ENCODE measurements around the gene WSCD2. TPM values are rescaled to one million over a fixed set of nuclear protein-coding genes. Genes with fewer than 3 reads are reported as not detected.

WSCD2 gene
- total RNA-seq, 1 donor from 2014 or later = not detected

- Mint-ChIP-seq H3K27ac (no peak overlapping the region), H3K4me1 (ENCODE audit: low read depth) (no peaks in the 10 kb centered on the region), H3K36me3 (ENCODE audit: insufficient read depth) (no peaks in the 10 kb centered on the region), H3K4me3 (ENCODE audit: low read depth) (no peak overlapping the region), H3K27me3 (peaks cover 45% of the 10 kb centered on the region), H3K9me3 (ENCODE audit: low read depth) (no peaks in the 10 kb centered on the region)
- TF ChIP-seq, protein P1, sequence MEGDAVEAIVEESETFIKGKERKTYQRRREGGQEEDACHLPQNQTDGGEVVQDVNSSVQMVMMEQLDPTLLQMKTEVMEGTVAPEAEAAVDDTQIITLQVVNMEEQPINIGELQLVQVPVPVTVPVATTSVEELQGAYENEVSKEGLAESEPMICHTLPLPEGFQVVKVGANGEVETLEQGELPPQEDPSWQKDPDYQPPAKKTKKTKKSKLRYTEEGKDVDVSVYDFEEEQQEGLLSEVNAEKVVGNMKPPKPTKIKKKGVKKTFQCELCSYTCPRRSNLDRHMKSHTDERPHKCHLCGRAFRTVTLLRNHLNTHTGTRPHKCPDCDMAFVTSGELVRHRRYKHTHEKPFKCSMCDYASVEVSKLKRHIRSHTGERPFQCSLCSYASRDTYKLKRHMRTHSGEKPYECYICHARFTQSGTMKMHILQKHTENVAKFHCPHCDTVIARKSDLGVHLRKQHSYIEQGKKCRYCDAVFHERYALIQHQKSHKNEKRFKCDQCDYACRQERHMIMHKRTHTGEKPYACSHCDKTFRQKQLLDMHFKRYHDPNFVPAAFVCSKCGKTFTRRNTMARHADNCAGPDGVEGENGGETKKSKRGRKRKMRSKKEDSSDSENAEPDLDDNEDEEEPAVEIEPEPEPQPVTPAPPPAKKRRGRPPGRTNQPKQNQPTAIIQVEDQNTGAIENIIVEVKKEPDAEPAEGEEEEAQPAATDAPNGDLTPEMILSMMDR (IDR thresholded peaks at IDR 0.05; ENCODE audit: unreplicated experiment) = no peak
- DNase-seq (ENCODE audit: low spot score, unreplicated experiment) = no peak
Measured at GRCh38 chr12:108201808-108202207, 72.7 kb downstream of the WSCD2 start.

DNA sequence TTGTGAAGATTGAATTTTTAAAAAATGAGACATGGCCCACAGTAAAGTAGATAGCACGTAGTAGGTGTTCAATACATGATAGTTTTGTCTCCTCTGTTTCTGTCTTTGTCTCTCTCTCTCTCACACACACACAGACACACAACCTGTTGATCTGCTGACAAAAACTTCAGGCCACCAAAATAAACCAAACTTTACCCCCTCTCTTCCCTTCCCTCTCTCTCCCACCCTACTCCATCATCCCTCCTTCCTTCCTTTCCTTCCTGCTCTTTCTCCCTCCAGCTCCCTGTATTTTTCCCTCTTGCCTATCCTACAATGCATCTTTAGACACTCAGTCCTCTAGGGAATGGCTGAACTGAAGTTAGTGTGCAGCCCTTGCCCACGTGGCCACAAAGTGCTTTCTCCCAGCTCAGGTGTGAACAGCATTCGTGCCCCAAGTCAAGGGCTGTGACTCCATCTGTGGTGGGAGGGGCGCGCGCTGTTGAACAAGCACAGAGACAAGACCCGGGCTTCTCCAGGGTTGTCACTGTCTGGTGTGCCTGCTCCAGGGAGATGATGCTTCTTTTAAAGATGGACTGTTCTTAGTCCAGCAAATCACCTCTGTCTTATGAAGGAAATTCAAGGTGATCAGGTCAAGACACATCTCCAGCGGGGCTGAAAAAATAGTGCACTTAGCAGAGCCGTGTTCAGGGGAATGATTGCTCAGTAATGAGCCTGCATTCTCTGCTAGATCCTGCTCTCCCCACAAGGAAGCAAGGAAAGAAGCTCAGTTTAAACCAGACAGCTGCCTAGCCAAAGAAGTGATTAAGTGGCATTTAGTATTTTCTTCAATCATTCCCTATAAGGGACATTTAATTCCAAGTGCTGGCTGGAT lies 75.3 kb downstream of the WSCD2 start:
- Mint-ChIP-seq H3K27ac (no peak overlapping the region), H3K4me1 (ENCODE audit: low read depth) (peaks cover 3% of the 10 kb centered on the region), H3K4me3 (ENCODE audit: low read depth) (no peak overlapping the region), H3K9me3 (ENCODE audit: low read depth) (no peaks in the 10 kb centered on the region), H3K27me3 (peaks cover 50% of the 10 kb centered on the region), H3K36me3 (ENCODE audit: insufficient read depth) (no peaks in the 10 kb centered on the region)
- TF ChIP-seq, protein P1 (IDR thresholded peaks at IDR 0.05; ENCODE audit: unreplicated experiment) = no peak
- DNase-seq (ENCODE audit: low spot score, unreplicated experiment) = no peak

- DNase-seq (ENCODE audit: low spot score, unreplicated experiment) = no peak
- no peaks in the 10 kb centered on the region for H3K36me3 Mint-ChIP-seq (ENCODE audit: insufficient read depth)
- H3K4me1 Mint-ChIP-seq (ENCODE audit: low read depth) = peaks cover 3% of the 10 kb centered on the region
- TF ChIP-seq, protein P1 (IDR thresholded peaks at IDR 0.05; ENCODE audit: unreplicated experiment) = no peak
- H3K4me3 Mint-ChIP-seq (ENCODE audit: low read depth) = no peak overlapping the region
- H3K27ac Mint-ChIP-seq = no peak overlapping the region
- no peaks in the 10 kb centered on the region for H3K9me3 Mint-ChIP-seq (ENCODE audit: low read depth)
- peaks cover 53% of the 10 kb centered on the region for H3K27me3 Mint-ChIP-seq
Measured at GRCh38 chr12:108205864-108206263, 76.8 kb downstream of the WSCD2 start.

DNA sequence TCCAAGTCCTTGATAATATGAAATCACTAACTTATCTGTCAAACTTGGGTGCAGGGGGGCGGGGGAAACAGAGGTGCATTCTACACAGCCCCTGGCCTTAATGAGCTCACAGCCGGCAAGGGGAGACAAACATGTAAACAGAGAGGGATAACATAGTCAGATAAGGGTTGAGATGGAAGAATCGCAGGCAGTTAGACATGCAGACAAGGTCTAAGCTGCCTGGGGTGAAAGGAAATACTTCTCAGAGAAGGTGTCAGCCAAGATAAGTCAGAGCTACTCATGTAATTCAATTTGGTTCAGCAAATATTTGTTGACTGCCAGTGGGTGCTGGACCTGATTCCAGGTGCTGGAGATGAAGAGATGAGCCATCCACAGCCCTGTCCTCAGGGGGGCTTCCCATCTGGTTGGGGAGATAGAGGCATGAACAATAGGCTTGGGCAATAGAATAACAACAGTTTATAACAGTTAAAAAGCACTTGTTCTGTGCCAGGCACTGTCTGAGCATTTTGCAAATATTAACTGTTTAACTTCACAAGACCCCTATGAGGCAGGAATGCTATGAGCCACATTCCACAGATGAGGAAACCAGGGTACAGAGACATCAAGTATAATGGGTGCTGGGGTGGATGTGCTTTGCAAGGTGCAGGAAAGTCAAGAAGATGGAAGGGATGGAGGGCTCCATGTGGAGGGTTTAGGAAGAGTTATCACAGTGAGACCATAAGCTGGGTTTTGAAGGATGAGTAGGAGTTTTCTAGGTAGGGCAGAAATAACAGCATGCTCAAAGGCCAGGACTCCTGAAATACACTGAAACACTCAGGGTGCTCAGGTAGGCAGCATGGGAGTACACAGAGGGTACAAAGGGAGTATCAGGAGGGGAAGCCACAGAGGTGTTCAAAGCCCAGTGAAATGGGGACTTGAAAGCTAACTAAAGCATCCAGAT lies 79.0 kb downstream of the WSCD2 start:
- Mint-ChIP-seq H3K27ac (no peak overlapping the region), H3K4me1 (ENCODE audit: low read depth) (peaks cover 3% of the 10 kb centered on the region), H3K9me3 (ENCODE audit: low read depth) (no peaks in the 10 kb centered on the region), H3K27me3 (peaks cover 49% of the 10 kb centered on the region), H3K4me3 (ENCODE audit: low read depth) (no peak overlapping the region), H3K36me3 (ENCODE audit: insufficient read depth) (no peaks in the 10 kb centered on the region)
- DNase-seq (ENCODE audit: low spot score, unreplicated experiment) = no peak
- TF ChIP-seq, protein P1 (IDR thresholded peaks at IDR 0.05; ENCODE audit: unreplicated experiment) = no peak

DNA sequence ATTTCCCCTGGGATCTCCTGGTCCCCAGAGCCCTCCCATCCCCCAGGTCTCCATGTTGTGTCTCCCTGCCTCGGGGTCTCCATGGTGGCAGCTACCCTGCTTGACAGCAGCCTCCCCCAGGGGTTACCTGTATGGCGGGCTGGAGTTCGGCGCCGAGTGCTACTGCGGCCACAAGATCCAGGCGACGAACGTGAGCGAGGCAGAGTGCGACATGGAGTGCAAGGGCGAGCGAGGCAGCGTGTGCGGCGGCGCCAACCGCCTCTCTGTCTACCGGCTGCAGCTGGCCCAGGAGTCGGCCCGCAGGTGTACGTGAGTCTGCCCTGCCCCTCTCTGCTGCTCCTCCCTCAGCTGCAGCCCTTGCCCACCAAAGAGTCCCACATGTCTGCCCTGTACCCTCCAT lies 80.9 kb downstream of the WSCD2 start:
- Mint-ChIP-seq H3K9me3 (ENCODE audit: low read depth) (no peaks in the 10 kb centered on the region), H3K4me3 (ENCODE audit: low read depth) (no peak overlapping the region), H3K27me3 (peaks cover 50% of the 10 kb centered on the region), H3K27ac (no peak overlapping the region), H3K36me3 (ENCODE audit: insufficient read depth) (no peaks in the 10 kb centered on the region), H3K4me1 (ENCODE audit: low read depth) (peaks cover 3% of the 10 kb centered on the region)
- DNase-seq (ENCODE audit: low spot score, unreplicated experiment) = no peak
- TF ChIP-seq, protein P1 (IDR thresholded peaks at IDR 0.05; ENCODE audit: unreplicated experiment) = no peak
